Kidney (tissue), 14 donors: ENCODE data around the gene OR8J1. TPM values are rescaled to one million over a fixed set of nuclear protein-coding genes. Genes with fewer than 3 reads are reported as not detected.
"Not testable (repeated sequence)": the region's sequence is repeated elsewhere in the genome, so short reads cannot be mapped to it uniquely, and the experiment has no call there.

Experiments used
- DNase-seq, 5 donors: peaks; one replicate each; pipeline ENCODE4 v3.0.0-alpha.2; 2013 to 2020
- FAIRE-seq: peaks from 2 replicates; lab custom pipeline; 2012; peaks lifted over from hg19 to GRCh38; lab: Jason Lieb, UNC
- H3K27ac ChIP-seq, 2 donors: one replicate each; pipeline ENCODE4 v1.7.0; 2013; ENCODE audit warnings: low read depth in 2 of 2, low read length in 2 of 2, inconsistent platforms in 1 of 2
- H3K27me3 ChIP-seq: one replicate; pipeline ENCODE4 v1.7.1; 2013; ENCODE audit warnings: low read length, inconsistent platforms; ENCODE audit not compliant: control insufficient read depth, insufficient read depth
- H3K36me3 ChIP-seq, 3 donors: one replicate each; pipeline versions ENCODE4 v1.7.0 to v1.7.1; 2013; ENCODE audit warnings: low read length in 3 of 3, control low read depth in 1 of 3, inconsistent platforms in 1 of 3; ENCODE audit not compliant: insufficient read depth in 3 of 3, control insufficient read depth in 2 of 3
- H3K4me1 ChIP-seq, 3 donors: one replicate each; pipeline versions ENCODE4 v1.7.0 to v1.7.1; 2013; ENCODE audit warnings: low read length in 3 of 3, inconsistent platforms in 1 of 3, low read depth in 1 of 3; ENCODE audit not compliant: control insufficient read depth in 2 of 3, insufficient read depth in 2 of 3
- H3K4me3 ChIP-seq, 3 donors: one replicate each; pipeline versions ENCODE4 v1.7.0 to v1.8.1; 2013; ENCODE audit warnings: low read length in 3 of 3, control low read depth in 1 of 3, inconsistent platforms in 1 of 3
- H3K9ac ChIP-seq, 3 donors: one replicate each; pipeline versions ENCODE4 v1.7.0 to v1.7.1; 2013; ENCODE audit warnings: low read length in 3 of 3, control low read depth in 1 of 3, inconsistent platforms in 1 of 3
- H3K9me3 ChIP-seq, 3 donors: one replicate each; pipeline versions ENCODE4 v1.7.0 to v1.7.1; 2013; ENCODE audit warnings: low read length in 3 of 3, control low read depth in 1 of 3, inconsistent platforms in 1 of 3; ENCODE audit not compliant: control insufficient read depth in 2 of 3, insufficient read depth in 1 of 3
- intact Hi-C: fragments of 100-400 bp; cut with DNase I; formaldehyde crosslinking; loops from one replicate; pipeline ENCODE4 v1.11.1; 2022
- polyA plus RNA-seq: library from polyadenylated mRNA; stranded (reverse); fragments of 350-450 nt; fragmentation: Illumina TruSeq; extraction: RNeasy Lipid Tissue Mini Kit (QIAGEN cat#74804); gene quantifications from one replicate; pipeline ENCODE4 v1.2.3, GENCODE V29; 2014; ENCODE audit warnings: low read depth, low replicate concordance; ENCODE audit not compliant: insufficient read depth
- total RNA-seq: library from RNA; stranded (reverse); fragmentation: NEBNext Ultra II Directional; extraction: Animal tissue kit (Norgen Biotek cat#: 25700); gene quantifications from one replicate; pipeline ENCODE4 v1.2.1, GENCODE V29; 2021
- TF ChIP-seq, protein P1 (sequence below): IDR thresholded peaks from 3 replicates; pipeline ENCODE4 v1.5.1; 2012; ENCODE audit warnings: mild to moderate bottlenecking, moderate library complexity, borderline replicate concordance; ENCODE audit not compliant: insufficient read depth; ENCODE audit errors: extremely low read depth
- donor health status: control.
- donor health status: control.
- donor health status: control.
- donor health status: control.
- donor health status: control.
- donor health status: DM: yes; HTN: yes; CAD: no.
- donor health status: Normal renal cell carcinoma (clear cell type).

Gene OR8J1
- total and polyA plus RNA-seq, 2 donors from 2014 or later: not detected

DNA sequence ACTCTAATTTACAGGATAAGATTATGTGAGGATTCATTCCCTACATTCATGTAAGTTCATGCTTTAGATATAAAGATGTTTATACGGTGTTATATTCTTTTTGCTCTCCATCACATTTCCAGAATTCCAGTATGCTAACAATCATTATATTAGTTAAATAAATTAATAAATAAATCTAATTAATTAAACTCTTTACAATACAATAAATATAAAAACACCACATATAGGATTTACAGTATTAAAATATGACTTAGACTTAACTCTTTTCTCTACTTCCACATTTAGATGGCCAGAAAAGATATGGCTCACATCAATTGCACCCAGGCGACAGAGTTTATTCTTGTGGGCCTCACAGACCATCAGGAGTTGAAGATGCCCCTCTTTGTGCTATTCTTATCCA is 21.2 kb downstream of the OR8J1 start, which contains the start of gene OR8U1:
Gene OR8U1 (plus strand): TSS at position 301 of the 400 bp plus-strand sequence. CDS start 0 bp downstream, at position 301.
- TF ChIP-seq, protein P1, sequence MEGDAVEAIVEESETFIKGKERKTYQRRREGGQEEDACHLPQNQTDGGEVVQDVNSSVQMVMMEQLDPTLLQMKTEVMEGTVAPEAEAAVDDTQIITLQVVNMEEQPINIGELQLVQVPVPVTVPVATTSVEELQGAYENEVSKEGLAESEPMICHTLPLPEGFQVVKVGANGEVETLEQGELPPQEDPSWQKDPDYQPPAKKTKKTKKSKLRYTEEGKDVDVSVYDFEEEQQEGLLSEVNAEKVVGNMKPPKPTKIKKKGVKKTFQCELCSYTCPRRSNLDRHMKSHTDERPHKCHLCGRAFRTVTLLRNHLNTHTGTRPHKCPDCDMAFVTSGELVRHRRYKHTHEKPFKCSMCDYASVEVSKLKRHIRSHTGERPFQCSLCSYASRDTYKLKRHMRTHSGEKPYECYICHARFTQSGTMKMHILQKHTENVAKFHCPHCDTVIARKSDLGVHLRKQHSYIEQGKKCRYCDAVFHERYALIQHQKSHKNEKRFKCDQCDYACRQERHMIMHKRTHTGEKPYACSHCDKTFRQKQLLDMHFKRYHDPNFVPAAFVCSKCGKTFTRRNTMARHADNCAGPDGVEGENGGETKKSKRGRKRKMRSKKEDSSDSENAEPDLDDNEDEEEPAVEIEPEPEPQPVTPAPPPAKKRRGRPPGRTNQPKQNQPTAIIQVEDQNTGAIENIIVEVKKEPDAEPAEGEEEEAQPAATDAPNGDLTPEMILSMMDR: no peak

DNA sequence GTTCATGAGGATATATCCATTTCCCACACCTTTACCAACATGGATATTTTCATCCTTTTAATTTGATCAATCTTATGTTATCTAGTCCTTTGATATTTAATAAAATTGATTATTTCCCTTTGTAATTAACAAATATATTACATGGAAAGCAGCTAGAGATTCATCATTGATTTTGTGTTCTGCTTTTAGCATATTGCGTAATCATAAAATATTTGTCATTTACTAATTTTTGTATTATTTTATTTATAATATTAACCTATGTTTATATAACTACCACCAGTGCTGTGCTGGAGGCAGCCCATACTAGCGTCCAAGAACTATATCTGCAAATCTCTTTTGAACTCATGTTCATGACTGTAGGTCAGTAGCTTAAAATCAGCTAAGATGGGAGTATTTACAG is 26.0 kb downstream of the OR8J1 start:
- Histone ChIP-seq H3K27ac (no peak overlapping the region), H3K4me1 (no peaks in the 10 kb centered on the region), H3K27me3 (no peaks in the 10 kb centered on the region), H3K9me3 (peaks cover 0 to 4% (median 0%) of the 10 kb centered on the region in 3 donors), H3K4me3 (no peak overlapping the region), H3K9ac (no peak overlapping the region), H3K36me3 (no peaks in the 10 kb centered on the region)
- intact Hi-C loops: no loop called here
- DNase-seq (no peak), FAIRE-seq (no peak)
- TF ChIP-seq, protein P1: no peak

More for the DNA sequence above, 21.2 kb downstream of the OR8J1 start, which contains the start of gene OR8U1:
- no peaks in the 10 kb centered on the region for H3K36me3 ChIP-seq
- intact Hi-C loops: no loop called here
- H3K27ac ChIP-seq: no peak within 1 kb of the TSS
- no peak within 1 kb of the TSS for H3K4me3 ChIP-seq
- DNase-seq (no peak), FAIRE-seq (no peak)
- peaks cover 0 to 4% (median 0%) of the 10 kb centered on the region in 3 donors for H3K9me3 ChIP-seq
- H3K4me1 ChIP-seq: no peaks in the 10 kb centered on the region
- H3K9ac ChIP-seq: no peak within 1 kb of the TSS
- H3K27me3 ChIP-seq: no peaks in the 10 kb centered on the region

DNA sequence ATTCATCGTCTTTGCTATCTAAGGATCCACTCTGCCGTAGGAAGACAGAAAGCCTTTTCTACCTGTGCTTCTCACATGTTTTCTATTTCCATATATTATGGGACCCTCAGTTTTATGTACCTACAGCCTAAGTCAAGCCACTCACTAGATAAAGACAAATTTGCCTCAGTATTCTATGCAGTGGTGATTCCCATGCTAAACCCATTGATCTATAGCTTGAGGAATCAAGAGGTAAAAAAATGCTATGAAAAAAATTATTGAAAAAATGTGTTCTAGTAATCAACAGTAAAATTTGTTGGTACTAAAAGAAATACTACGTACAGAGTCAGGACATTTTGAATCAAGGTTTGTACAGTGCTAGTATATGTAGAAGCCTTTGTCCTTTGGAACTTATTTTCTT is 40.3 kb downstream of the OR8J1 start:
- no peaks in the 10 kb centered on the region for H3K4me1 ChIP-seq
- TF ChIP-seq, protein P1: no peak
- H3K27ac ChIP-seq: no peak overlapping the region
- no peaks in the 10 kb centered on the region for H3K9me3 ChIP-seq
- H3K4me3 ChIP-seq: no peak overlapping the region
- intact Hi-C loops: no loop called here
- no peak for FAIRE-seq
- no peaks in the 10 kb centered on the region for H3K27me3 ChIP-seq
- DNase-seq: no peak
- no peaks in the 10 kb centered on the region for H3K36me3 ChIP-seq
- no peak overlapping the region for H3K9ac ChIP-seq

- DNase-seq (no peak), FAIRE-seq (no peak)
- Histone ChIP-seq H3K9me3 (no peaks in the 10 kb centered on the region), H3K4me1 (no peaks in the 10 kb centered on the region), H3K36me3 (no peaks in the 10 kb centered on the region), H3K9ac (no peak overlapping the region), H3K27me3 (no peaks in the 10 kb centered on the region), H3K4me3 (no peak overlapping the region), H3K27ac (no peak overlapping the region)
- TF ChIP-seq, protein P1: no peak
- intact Hi-C loops: no loop called here
Observed at GRCh38 chr11:56396047-56396446, 42.0 kb downstream of the OR8J1 start.

GRCh38 chr11:56401858-56402461 is 47.9 kb downstream of the OR8J1 start:
- H3K4me3 ChIP-seq, H3K9me3 ChIP-seq, FAIRE-seq, H3K27me3 ChIP-seq, intact Hi-C loops, H3K9ac ChIP-seq, H3K27ac ChIP-seq, H3K4me1 ChIP-seq, H3K36me3 ChIP-seq: not testable (repeated sequence)
- DNase-seq: peak in 1 of 5 donors; percentile 68
